ENCODE measurements around the gene FFAR3.
"Not testable (repeated sequence)": the region's sequence is repeated elsewhere in the genome, so short reads cannot be mapped to it uniquely, and the experiment has no call there.

FFAR3 gene

DNA sequence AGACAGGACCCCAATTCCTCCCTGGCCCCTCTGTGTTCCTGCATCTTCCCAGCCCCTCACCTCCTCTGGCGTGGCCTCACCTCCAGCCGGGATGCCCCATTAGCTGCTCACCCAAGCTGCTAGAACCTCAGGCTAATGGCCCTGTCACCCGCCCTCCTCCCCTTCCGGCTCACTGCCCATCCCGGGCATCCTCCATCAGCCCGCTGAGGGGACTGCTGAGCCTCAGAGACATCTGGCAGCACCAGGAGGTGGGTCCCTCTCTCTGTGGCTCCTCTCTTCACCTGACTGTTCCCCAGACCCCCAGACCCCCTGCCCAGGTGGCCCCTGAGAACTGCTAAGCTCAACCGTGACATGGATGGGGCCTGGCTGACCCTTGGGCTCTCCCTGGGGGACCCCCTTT is 7.7 kb upstream of the FFAR3 start:
- DNase-seq (ENCODE audit: low spot score), result no peak

DNA sequence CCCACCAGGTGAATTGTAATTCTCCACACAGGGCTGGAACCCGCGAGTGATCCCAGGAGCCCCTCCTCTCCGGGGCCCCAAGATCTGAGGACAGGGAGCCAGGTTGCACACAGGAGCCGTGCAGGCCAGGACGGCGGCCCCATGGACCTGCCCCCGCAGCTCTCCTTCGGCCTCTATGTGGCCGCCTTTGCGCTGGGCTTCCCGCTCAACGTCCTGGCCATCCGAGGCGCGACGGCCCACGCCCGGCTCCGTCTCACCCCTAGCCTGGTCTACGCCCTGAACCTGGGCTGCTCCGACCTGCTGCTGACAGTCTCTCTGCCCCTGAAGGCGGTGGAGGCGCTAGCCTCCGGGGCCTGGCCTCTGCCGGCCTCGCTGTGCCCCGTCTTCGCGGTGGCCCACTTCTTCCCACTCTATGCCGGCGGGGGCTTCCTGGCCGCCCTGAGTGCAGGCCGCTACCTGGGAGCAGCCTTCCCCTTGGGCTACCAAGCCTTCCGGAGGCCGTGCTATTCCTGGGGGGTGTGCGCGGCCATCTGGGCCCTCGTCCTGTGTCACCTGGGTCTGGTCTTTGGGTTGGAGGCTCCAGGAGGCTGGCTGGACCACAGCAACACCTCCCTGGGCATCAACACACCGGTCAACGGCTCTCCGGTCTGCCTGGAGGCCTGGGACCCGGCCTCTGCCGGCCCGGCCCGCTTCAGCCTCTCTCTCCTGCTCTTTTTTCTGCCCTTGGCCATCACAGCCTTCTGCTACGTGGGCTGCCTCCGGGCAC is 6.7 kb upstream of the FFAR3 start:
- no peak for DNase-seq (ENCODE audit: low spot score)

DNA sequence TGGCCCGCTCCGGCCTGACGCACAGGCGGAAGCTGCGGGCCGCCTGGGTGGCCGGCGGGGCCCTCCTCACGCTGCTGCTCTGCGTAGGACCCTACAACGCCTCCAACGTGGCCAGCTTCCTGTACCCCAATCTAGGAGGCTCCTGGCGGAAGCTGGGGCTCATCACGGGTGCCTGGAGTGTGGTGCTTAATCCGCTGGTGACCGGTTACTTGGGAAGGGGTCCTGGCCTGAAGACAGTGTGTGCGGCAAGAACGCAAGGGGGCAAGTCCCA is 6.1 kb upstream of the FFAR3 start:
- DNase-seq (ENCODE audit: low spot score), result no peak

DNA sequence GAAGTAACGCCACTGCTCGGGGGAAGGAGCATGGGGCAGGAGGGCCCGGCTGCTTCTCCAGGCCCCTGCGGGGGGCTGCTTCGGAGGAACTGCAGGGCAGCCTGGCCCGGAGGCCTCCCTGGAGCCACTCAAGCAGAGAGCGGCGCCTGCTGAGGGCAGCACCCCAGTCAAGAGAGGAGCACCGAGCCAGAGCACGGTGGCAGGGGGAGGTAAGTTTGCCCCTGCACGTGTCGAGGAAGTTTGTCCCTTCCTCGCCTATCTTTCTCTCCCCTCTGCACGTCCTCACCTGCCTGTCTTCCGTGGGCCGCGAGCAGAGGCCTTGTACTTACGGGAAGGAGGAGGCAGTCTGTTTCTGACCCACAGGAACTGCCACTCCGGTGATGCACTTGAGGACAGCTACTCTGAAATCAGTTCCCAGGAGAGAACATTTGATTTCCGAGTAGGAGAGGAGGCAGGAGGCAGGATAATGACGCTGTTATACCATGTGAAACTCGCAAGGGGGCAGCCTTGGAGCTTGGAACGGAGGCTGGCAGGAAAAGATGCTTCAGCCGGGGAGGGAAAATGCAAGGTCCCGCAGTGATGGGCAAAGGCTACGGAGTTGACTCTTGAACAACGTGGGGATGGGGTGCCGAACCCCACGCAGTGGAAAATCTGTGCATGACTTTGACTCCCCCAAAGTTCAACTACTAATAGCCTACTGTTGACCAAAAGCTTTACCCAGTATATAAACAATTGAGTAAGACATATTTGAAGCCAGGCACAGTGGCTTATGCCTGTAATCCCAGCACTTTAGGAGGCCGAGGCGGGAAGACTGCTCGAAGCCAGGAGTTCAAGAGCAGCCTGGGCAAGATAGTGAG is 5.6 kb upstream of the FFAR3 start:
- DNase-seq (ENCODE audit: low spot score), result peak; percentile 78

DNA sequence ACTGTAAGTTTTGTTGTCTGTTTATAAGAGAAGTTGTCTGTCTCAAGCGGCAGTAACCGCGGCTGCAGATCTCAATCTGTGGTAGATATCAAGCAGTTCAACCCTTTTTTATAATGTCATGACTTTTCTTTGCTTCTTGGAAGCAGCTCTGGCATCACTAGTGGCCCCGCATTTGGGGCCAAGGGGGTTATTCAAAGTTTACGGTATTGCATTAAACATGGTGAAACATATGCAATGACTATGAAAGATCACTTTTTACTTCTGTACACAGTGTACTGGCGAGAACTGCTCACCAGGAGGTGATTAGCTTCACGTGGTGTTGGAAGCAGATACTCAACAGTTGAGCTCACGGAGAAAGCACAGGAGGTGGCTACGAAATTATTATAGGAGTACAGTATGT is 4.6 kb upstream of the FFAR3 start:
- DNase-seq (ENCODE audit: low spot score), result no peak

DNA sequence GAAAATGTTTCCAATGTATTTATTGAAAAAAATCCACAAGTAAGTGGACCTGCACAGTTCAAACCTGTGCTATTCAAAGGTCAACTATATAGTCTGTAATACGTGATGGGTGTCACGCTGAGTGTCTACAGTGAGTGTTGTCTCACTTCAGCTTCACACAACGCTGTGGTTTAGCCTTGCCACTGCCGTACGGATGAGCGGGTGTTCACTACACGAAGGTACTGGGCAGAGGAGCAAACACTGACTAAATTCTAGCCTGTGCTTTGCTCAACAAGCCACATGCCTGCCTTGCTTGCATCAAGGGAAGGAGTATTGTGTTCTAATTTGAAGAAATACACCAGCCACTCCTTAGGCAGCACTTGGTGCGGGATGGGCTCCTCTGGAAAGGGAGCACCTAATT is 3.4 kb upstream of the FFAR3 start:
- DNase-seq (ENCODE audit: low spot score), result no peak

DNA sequence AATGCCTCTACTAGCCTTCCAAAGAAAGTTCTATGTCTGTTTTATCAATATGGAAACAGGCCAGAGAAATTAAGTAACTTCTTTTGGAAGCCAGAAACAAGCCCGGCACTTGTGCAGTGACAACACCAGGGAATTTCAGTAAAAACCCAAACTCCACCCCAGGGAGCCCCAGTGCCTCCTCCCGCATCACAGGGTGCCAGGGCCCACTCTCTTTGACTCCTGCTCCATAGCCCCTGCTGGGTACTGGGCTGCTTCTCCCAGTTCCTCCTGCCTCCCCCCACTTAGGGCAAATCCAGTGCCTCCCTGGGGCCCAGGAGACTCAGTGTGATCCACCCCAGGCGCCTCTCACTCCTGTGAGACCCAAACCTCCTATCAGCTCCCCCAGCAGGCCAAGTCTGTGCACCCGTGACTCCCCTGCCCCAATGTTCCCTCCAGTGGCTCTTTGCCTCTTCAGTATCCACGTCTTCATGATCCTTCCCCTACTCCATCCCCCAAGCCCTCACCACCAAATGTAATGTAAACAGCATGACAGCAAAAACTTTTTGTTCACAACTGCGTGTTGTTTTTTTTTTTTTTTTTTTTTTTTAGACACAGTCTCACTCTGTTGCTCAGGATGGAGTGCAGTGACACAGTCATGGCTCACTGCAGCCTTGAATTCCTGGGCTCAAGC is 2.3 kb upstream of the FFAR3 start:
- no peak for DNase-seq (ENCODE audit: low spot score)

DNA sequence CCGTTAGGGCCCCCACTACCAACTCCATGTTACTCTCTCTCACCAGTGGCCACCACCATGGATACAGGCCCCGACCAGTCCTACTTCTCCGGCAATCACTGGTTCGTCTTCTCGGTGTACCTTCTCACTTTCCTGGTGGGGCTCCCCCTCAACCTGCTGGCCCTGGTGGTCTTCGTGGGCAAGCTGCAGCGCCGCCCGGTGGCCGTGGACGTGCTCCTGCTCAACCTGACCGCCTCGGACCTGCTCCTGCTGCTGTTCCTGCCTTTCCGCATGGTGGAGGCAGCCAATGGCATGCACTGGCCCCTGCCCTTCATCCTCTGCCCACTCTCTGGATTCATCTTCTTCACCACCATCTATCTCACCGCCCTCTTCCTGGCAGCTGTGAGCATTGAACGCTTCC is 574 bp downstream of the FFAR3 start:
- DNase-seq (ENCODE audit: low spot score), result not testable (repeated sequence)

DNA sequence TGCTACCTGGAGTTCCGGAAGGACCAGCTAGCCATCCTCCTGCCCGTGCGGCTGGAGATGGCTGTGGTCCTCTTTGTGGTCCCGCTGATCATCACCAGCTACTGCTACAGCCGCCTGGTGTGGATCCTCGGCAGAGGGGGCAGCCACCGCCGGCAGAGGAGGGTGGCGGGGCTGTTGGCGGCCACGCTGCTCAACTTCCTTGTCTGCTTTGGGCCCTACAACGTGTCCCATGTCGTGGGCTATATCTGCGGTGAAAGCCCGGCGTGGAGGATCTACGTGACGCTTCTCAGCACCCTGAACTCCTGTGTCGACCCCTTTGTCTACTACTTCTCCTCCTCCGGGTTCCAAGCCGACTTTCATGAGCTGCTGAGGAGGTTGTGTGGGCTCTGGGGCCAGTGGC is 1.1 kb downstream of the FFAR3 start:
- not testable (repeated sequence) for DNase-seq (ENCODE audit: low spot score)

DNA sequence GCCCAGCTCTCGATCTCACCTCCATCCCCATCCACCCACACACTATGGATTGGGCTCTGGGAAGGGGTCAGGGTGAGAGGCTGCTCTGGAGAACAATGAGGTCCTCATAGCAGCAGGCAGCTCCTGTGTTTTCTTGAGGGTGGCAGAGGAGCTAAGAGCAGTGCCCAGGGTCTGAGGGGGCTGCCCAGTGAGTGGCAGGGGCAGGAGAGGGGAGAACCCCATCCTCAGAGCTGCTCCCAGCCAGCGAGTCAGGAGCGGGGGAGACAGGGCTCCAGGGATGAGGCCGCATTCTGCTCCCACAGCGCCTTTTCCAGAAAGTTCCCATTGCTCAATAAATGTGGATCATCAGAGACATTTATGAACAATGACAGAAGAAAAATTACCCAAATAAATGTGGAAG is 1.8 kb downstream of the FFAR3 start:
- DNase-seq (ENCODE audit: low spot score), result not testable (repeated sequence)

DNA sequence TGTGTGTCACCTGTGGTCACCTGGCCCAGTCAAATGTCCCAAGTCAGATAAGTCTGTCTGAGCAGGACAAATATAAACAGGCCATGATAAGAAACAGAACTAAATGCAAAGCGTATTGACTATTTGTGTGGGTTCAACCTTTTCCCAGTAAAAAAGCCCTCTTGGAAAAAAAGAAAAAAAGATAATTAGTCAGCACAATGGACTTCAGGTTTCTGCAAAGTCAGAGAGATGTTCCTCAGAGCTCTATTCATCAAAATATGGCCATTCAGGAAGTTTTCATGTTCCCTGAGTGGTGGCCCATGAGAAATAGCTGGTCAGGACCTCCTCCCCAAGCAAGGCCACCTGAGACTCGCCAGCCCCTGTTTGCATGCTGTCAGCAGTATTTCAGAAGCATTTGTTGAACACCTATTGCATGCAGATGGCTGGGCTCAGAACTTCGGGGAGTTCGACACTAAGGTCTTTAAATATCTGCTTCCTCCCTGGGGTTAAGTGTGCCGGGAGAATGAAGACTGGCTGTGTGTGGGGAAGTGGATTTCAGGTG is 2.7 kb downstream of the FFAR3 start:
- no peak for DNase-seq (ENCODE audit: low spot score)

DNA sequence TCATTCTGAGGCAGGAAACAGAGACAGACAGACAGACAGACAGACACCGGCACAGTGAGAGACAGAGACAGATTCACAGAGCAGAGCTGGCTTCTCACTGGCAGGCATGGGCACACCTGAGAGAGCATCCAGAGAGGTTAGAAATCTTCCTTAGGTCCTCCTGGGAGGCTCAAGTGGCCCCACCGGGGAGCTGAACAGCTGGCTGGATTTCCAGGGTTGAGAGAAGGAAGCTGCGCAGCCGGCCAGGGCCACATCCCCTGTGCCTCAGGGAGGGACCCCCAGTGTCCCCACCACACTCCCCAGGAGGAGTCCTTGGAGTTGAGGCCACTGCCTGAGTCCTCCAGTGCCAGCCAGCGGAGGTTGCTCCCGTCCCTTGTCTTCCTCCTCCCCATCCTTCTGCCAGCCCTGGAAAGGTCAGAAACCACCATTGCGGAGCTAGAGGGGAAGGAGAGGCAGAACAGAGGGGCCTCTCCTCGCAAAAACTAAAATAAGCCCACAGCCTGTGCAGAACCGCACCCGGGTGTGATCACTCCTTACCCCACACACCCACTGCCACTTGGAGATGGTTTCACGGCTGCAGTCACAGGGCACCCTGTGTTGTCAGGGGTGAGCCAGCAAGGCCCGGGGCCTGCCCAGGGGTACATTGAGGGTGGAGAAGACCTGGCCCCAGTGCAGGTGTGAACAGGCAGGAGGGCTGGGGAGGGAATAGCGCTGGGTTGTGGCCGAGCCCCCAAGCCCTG is 4.2 kb downstream of the FFAR3 start:
- DNase-seq (ENCODE audit: low spot score), result no peak

DNA sequence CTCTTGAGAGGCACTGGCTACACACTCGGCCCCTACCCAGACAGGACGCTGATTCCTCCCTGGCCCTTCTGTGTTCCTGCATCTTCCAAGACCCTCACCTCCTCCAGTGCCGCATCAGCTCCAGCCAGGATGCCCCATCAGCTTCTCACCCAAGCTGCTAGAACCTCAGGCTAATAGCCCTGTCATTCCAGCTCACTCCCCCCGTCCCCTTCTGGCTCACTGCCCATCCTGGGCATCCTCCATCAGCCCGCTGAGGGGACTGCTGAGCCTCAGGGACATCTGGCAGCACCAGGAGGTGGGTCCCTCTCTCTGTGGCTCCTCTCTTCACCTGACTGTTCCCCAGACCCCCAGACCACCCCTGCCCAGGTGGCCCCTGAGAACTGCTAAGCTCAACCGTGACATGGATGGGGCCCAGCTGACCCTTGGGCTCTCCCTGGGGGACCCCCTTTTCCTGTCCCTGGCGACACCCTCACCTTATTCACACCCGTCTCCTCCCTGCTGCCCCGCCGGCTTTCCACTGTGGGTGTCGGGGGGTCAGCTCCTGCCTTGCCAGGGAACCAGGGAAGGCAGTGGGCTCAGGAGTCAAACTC is 4.8 kb downstream of the FFAR3 start:
- DNase-seq (ENCODE audit: low spot score), result no peak

DNA sequence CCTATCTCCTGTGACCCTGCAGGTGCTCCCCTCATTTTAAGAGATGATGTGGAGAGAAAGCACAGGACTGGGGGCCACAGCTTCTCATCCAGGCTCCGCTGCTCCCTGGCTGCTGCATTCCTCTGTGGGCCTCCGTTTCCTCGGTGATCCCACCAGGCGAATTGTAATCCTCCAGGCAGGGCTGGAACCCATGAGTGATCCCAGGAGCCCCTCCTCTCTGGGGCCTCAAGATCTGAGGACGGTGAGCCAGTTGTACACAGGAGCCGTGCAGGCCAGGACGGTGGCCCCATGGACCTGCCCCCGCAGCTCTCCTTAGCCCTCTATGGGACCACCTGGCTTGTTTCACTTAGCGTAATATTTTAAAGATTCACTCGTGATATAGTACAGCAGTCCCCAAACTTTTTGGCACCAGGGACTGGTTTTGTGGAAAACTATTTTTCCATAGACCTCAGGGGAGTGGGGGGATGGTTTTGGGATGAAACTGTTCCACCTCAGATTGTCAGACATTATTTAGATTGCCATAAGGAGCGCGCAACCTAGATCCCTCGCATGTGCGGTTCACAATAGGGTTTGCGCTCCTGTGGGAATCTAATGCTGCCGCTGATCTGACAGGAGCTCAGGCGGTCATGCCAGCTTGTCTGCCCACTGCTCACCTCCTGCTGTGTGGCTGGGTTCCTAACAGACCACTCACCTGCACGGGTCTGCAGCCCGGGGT is 5.6 kb downstream of the FFAR3 start:
- no peak for DNase-seq (ENCODE audit: low spot score)

DNA sequence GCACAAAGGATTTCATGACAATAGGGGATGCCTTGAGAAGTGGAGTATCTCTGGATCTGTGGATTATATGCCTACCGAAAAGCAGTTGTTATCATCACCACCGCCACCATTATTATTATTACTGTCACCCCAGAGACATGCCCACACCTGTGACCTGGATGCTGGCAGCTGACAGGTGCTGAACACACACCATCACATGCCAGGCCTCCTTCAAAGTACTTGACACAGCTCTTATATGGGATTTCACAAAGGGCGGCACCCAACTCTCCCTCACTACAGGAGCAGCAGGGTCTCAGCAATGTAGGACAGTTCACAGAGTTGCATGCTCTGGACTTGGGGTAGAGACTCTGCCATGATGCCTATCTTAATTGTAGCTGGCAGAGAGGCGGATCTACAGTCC is 7.0 kb downstream of the FFAR3 start:
- DNase-seq (ENCODE audit: low spot score), result no peak

DNA sequence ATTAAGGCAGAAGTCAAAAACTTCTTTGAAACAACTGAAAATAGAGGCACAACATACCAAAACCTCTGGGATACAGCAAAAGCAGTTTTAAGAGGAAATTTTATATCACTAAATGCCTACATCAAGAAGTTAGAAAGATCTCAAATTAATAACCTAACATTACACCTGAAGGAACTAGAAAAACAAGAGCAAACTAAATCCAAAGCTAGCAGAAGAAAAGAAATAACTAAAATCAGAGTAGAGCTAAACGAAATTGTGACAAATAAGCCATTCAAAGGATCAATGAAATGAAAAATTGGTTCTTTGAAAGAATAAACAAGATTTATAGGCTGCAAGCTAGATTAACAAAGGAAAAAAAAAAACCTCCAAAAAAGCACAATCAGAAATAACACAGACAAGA is 10.1 kb downstream of the FFAR3 start:
- no peak for DNase-seq (ENCODE audit: low spot score)

DNA sequence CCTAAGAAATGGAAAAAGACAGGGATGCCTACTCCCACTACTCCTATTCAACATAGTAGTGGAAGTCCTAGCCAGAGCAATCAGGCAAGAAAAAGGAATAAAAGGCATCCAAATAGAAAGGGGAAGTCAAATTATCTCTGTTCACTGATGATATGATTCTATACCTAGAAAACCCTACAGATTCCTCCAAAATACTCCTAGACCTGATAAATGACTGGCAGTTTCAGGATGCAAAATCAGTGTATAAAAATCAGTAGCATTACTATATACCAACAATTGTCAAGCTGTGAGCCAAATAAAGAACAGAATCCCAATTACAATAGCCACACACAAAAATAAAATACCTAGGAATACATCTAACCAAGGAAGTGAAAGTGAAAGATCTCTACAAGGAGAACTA is 11.3 kb downstream of the FFAR3 start:
- no peak for DNase-seq (ENCODE audit: low spot score)

DNA sequence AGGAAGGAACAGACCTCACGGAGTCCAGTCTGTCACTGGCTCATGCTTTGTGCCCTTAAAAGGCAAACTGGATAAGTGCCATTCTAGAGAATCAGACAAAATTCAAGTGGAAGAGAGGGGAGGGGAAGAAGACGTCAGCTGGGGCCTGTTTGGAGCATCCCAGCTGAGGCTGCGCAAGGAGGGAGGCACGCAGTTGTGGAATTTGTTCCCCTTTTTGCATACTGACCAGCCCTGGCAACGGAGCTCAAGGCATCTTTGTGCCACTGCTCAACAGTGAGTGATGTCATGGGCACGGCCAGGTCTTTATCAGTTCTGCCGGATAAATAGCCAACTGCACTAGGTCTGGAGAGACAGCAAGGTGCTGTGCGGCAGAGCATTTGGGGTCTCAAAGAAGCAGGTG is 12.5 kb downstream of the FFAR3 start, which contains the start of gene GPR42:
GPR42 (plus strand) TSS at position 347 of the 400 bp plus-strand sequence. CDS start 292 bp downstream, outside the sequence.
- no peak for DNase-seq (ENCODE audit: low spot score)

DNA sequence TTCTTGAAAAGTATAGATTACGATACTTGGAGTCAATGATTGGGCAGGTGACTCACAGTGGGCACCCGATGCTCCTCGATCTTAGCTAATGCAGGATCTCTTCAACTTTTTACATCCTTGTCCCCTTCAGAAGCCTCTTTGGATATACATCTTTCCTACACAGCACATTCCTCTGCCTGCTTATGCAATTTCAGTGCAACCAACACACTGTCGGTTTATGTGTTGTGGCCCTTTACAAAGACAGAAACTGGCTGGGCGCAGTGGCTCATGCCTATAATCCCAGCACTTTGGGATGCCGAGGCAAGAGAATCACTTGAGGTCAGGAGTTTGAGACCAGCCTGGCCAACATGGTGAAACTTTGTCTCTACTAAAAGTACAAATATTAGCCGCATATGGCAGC is 15.2 kb downstream of the FFAR3 start:
- no peak for DNase-seq (ENCODE audit: low spot score)

DNA sequence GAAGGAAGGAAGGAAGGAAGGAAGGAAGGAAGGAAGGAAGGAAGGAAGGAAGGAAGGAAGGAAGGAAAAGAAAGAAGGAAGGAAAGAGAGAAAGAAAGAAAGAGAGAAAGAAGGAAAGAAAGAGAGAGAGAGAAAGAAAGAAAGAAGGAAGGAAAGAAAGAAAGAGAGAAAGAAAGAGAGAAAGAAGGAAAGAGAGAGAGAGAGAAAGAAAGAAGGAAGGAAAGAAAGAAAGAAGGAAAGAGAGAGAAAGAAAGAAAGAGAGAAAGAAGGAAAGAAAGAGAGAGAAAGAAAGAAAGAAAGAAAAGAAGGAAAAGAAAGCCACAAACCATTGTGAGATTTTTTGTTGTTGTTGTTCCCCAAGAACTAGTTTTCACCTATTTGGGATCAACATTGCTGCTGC is 15.8 kb downstream of the FFAR3 start:
- not testable (repeated sequence) for DNase-seq (ENCODE audit: low spot score)
